Esophagus muscularis mucosa (tissue), 4 donors: ENCODE results near the gene DDR2. TPM values are rescaled to one million over a fixed set of nuclear protein-coding genes. Genes with fewer than 3 reads are reported as not detected.
"Not testable (repeated sequence)": the region's sequence is repeated elsewhere in the genome, so short reads cannot be mapped to it uniquely, and the experiment has no call there.

ENCODE experiments used
- DNase-seq: peaks from one replicate; pipeline ENCODE4 v3.0.0-alpha.2; 2017; ENCODE audit errors: extremely low spot score
- H3K27ac ChIP-seq, 4 donors: fragments of 200-600 bp; sonication (generic); replicated peaks in 1 of 4; 1 replicate in 3 of 4; 2 replicates in 1 of 4; pipeline ENCODE4 v1.5.1; 2016 to 2019; ENCODE audit warnings: mild to moderate bottlenecking in 1 of 4
- H3K27me3 ChIP-seq, 4 donors: fragments of 200-600 bp; sonication (generic); one replicate each; pipeline versions ENCODE4 v1.5.1 to v1.6.0; 2016 to 2019
- H3K36me3 ChIP-seq, 4 donors: fragments of 200-600 bp; sonication (generic); one replicate each; pipeline ENCODE4 v1.5.1; 2016 to 2019
- H3K4me1 ChIP-seq, 4 donors: fragments of 200-600 bp; sonication (generic); one replicate each; pipeline ENCODE4 v1.5.1; 2016 to 2019
- H3K4me3 ChIP-seq, 4 donors: fragments of 200-600 bp; sonication (generic); 1 replicate in 2 of 4; 2 replicates in 2 of 4; pipeline ENCODE4 v1.5.1; 2016 to 2019; ENCODE audit warnings: mild to moderate bottlenecking in 4 of 4, moderate library complexity in 1 of 4
- H3K9me3 ChIP-seq, 4 donors: fragments of 200-600 bp; sonication (generic); 1 replicate in 3 of 4; 2 replicates in 1 of 4; pipeline ENCODE4 v1.5.1; 2016 to 2019
- EP300 ChIP-seq: sonication (generic); formaldehyde crosslinking; IDR thresholded peaks from one replicate; pipeline ENCODE4 v1.6.1; 2017; ENCODE audit warnings: antibody characterized with exemption
- POLR2A ChIP-seq: fragments of 450-650 bp; IDR thresholded peaks from one replicate; pipeline ENCODE4 v1.6.1; 2017; ENCODE audit warnings: antibody characterized with exemption, moderate library complexity, mild to moderate bottlenecking, low read depth
- POLR2AphosphoS5 ChIP-seq, 2 donors: sonication (generic); formaldehyde crosslinking; IDR thresholded peaks; one replicate each; pipeline ENCODE4 v1.6.1; 2017; ENCODE audit warnings: antibody characterized with exemption in 2 of 2
- WGBS: methylation state at CpG from one replicate; pipeline ENCODE4 v1.1.5; 2018; 5-methylcytosine and 5-hydroxymethylcytosine counted together
- intact Hi-C: fragments of 100-400 bp; cut with DNase I; formaldehyde crosslinking; loops from one replicate; pipeline ENCODE4 v1.15.1; 2023
- total RNA-seq, 4 donors: library from RNA; depleted of rRNA; stranded (reverse); fragments of >200 nt; gene quantifications; one replicate each; pipeline versions ENCODE4 v1.1.0 to v1.2.1, GENCODE V29; 2016
- TF ChIP-seq, protein P1 (sequence below), 3 experiments: fragments of 200-600 bp in 2 of 3; fragments of 450-650 bp in 1 of 3; sonication (generic) in 2 of 3; IDR thresholded peaks; one replicate each; pipeline ENCODE4 v1.5.1; 2017 to 2019; ENCODE audit warnings: antibody characterized with exemption in 3 of 3, mild to moderate bottlenecking in 2 of 3, moderate library complexity in 1 of 3

DDR2 gene
- total RNA-seq, 4 donors from 2014 or later: 143 to 194 (median 175) TPM

DNA sequence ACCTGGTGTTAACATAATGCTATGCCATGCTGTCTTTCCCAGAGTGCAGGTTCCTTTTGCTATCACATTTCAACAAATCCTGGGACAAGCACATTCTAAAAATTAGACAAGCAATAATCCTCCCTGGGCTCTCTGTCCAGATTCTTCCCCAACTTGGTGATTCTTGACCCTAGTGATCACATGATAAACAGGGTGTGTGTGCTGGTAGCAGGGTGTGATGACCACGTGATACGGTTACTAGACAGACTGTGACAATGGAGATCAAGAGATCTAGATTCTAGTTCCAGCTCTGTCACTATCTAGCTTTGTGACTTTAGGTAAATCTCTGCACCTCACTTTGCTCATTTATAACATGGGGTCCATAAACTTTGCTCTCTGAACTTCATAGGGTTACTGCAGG lies 96.3 kb downstream of the DDR2 start:
- Histone ChIP-seq H3K4me3 (no peak overlapping the region), H3K4me1 (peaks cover 12 to 48% (median 38%) of the 10 kb centered on the region in 4 donors), H3K36me3 (no peaks in the 10 kb centered on the region), H3K27me3 (no peaks in the 10 kb centered on the region), H3K9me3 (no peaks in the 10 kb centered on the region), H3K27ac (no peak overlapping the region)
- DNase-seq: no peak
- intact Hi-C loops: no loop called here
- TF ChIP-seq POLR2AphosphoS5 (IDR thresholded peaks at IDR 0.05) (no peak), EP300 (no peak), POLR2A (no peak)
- TF ChIP-seq, protein P1, sequence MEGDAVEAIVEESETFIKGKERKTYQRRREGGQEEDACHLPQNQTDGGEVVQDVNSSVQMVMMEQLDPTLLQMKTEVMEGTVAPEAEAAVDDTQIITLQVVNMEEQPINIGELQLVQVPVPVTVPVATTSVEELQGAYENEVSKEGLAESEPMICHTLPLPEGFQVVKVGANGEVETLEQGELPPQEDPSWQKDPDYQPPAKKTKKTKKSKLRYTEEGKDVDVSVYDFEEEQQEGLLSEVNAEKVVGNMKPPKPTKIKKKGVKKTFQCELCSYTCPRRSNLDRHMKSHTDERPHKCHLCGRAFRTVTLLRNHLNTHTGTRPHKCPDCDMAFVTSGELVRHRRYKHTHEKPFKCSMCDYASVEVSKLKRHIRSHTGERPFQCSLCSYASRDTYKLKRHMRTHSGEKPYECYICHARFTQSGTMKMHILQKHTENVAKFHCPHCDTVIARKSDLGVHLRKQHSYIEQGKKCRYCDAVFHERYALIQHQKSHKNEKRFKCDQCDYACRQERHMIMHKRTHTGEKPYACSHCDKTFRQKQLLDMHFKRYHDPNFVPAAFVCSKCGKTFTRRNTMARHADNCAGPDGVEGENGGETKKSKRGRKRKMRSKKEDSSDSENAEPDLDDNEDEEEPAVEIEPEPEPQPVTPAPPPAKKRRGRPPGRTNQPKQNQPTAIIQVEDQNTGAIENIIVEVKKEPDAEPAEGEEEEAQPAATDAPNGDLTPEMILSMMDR (IDR thresholded peaks at IDR 0.05): no peak
- 100% methylated on average over 2 of the region's 2 CpGs for WGBS

DNA sequence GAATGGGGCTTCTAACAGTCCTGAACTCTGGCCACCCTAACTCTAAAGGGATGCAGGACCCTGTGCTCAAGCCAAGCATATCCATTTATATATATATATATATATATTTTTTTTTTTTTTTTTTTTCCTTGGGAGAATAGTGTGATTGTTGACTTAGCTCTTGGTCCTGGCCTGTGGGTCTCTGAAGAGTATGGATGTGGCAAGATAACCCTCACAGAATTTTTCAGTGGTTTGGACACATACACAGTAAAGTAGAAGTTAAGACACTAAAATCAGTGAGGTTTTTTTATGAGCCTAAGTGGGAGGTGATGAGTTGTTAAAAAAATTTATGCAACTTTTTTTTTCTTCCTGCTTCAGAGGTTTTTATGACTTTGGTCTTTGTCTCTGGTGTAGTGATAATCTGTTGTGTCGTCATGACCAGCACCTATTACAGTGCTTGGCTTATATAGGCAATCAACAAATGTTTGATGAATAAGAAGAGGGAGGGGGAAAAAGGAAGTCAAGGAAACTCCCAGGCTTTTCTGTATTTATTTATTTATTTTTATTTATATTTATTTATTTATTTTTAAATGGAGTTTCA lies 97.0 kb downstream of the DDR2 start:
- H3K4me1 ChIP-seq: peaks cover 12 to 54% (median 41%) of the 10 kb centered on the region in 4 donors
- H3K4me3 ChIP-seq, H3K27ac ChIP-seq, H3K27me3 ChIP-seq, H3K9me3 ChIP-seq, intact Hi-C loops, DNase-seq, H3K36me3 ChIP-seq: not testable (repeated sequence)
- 100% methylated on average over 1 of the region's 1 CpG for WGBS

DNA sequence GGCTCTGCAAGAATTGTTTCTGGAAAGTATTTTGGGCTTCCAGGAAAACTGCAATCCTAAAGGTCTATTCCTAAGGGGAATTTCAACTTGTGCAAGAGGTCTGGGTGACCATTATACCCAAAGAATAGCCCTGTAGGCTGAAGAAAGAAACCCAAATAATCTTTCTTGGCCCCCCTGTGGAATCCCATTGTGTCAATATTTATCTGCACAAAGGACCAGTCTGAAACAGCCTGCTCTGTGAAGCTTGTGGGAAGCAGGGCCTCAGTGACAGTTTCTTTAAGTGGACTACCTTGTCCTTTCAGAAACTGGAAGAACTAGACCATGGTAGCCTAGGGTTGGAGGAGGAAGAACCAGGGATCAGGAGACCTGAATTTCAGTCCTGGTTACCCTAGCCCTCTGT lies 99.8 kb downstream of the DDR2 start:
- peak overlapping the region; percentile 54 to 57 (median 56) for H3K27ac ChIP-seq
- no peak for TF ChIP-seq POLR2AphosphoS5 (IDR thresholded peaks at IDR 0.05)
- no peak for TF ChIP-seq POLR2A
- TF ChIP-seq, protein P1 (IDR thresholded peaks at IDR 0.05): no peak
- no peak for TF ChIP-seq EP300
- H3K4me1 ChIP-seq: peaks cover 12 to 70% (median 57%) of the 10 kb centered on the region in 4 donors
- H3K36me3 ChIP-seq: no peaks in the 10 kb centered on the region
- no peaks in the 10 kb centered on the region for H3K27me3 ChIP-seq
- intact Hi-C loops: no loop called here
- no peak overlapping the region for H3K4me3 ChIP-seq
- H3K9me3 ChIP-seq: no peaks in the 10 kb centered on the region
- no peak for DNase-seq

DNA sequence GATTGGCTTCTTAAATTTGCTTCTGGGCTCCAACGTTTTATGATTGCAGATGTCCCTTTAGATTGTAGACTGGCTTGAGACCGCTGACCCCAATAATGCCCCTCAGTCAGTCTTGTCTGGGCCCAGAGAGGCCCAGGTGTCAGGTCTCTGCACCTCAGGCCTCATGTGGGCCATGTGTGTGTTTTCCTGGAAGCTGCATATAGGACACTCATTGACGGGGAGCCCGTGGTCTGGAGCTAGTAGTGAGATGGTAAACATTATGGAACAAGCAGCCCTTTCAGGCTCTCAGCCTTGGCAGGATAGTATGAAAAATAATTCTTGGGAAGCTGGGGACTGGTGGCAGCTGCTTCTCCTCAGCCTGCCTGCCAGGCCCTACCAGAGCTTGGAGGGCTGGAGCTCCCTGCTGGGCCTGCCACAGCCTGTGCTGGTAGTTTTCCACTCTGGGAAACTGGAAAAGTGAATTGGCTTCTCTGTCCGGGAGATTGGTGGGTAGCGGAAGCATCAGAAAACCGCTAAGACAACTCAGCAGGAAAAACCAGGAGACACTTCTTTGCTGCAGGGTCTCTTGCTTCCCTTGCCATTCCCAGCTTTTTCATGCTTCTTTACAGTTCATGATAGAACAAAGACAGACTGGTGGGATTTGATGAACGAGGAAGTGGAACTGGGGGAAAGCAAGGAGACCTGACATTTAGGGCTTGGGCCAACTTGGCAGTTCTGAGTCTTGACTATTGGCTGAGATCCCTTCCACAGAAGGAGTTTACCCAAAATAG lies 100.5 kb downstream of the DDR2 start:
- H3K4me1 ChIP-seq: peaks cover 12 to 70% (median 57%) of the 10 kb centered on the region in 4 donors
- 75% methylated on average over 8 of the region's 8 CpGs for WGBS

DNA sequence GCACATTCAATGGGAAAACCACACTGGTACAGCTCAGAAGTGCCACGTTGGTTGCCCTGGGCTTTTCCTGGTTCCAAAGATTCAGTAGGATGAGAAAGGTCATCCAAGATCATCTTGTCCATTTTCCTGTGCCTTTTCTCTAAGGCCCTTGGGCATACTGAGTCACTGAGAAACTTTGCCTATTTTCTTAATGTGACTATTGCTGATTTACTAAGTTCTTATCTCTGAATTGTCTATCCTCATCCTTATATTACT lies 101.0 kb downstream of the DDR2 start:
- intact Hi-C loops: no loop called here
- H3K4me3 ChIP-seq: no peak overlapping the region
- no peaks in the 10 kb centered on the region for H3K9me3 ChIP-seq
- no peaks in the 10 kb centered on the region for H3K27me3 ChIP-seq
- TF ChIP-seq EP300: no peak
- no CpG with 5 or more reads among the region's 1 CpG for WGBS
- H3K4me1 ChIP-seq: peaks cover 12 to 69% (median 57%) of the 10 kb centered on the region in 4 donors
- no peaks in the 10 kb centered on the region for H3K36me3 ChIP-seq
- DNase-seq: no peak
- peak overlapping the region; percentile 54 to 57 (median 56) for H3K27ac ChIP-seq

More for the DNA sequence above, 100.5 kb downstream of the DDR2 start:
- Histone ChIP-seq H3K9me3 (no peaks in the 10 kb centered on the region), H3K36me3 (no peaks in the 10 kb centered on the region), H3K4me3 (no peak overlapping the region), H3K27ac (peak overlapping the region; percentile 54 to 57 (median 56)), H3K27me3 (no peaks in the 10 kb centered on the region)
- DNase-seq: no peak
- TF ChIP-seq POLR2AphosphoS5 (IDR thresholded peaks at IDR 0.05): peak; percentile 31 to 37
- TF ChIP-seq EP300: no peak
- intact Hi-C loops: no loop called here

DNA sequence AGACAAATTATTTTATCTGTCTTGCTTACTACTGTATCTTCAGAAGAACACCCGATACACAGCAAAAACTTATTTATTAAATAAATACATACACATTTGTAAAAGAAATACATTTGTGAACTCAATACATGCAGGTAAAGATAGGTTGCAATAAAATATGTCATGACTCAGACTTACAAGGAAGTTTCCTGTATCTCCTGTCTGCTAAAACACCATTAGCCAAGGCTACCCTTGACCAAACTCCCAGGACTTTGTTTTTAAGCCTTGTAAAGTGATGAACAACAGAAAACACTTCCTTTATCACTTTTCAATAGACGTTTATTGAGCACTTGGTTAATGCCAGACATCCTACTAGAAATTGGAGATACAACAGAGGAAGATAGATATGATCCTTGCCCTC lies 101.8 kb downstream of the DDR2 start:
- H3K4me3 ChIP-seq: no peak overlapping the region
- intact Hi-C loops: no loop called here
- H3K27ac ChIP-seq: no peak overlapping the region
- H3K9me3 ChIP-seq: no peaks in the 10 kb centered on the region
- TF ChIP-seq, protein P1 (IDR thresholded peaks at IDR 0.05): no peak
- no peak for TF ChIP-seq POLR2A
- H3K4me1 ChIP-seq: peaks cover 12 to 65% (median 57%) of the 10 kb centered on the region in 4 donors
- H3K36me3 ChIP-seq: no peaks in the 10 kb centered on the region
- no peak for DNase-seq
- H3K27me3 ChIP-seq: no peaks in the 10 kb centered on the region
- WGBS: 79% methylated on average over 2 of the region's 2 CpGs
